NCI-H82 (cell line): ENCODE results near the gene IGHMBP2.
"Not testable (repeated sequence)": the region's sequence is repeated elsewhere in the genome, so short reads cannot be mapped to it uniquely, and the experiment has no call there.

ENCODE experiments used
- DNase-seq: peaks from one replicate; lab custom pipeline; 2025; lab: John Stamatoyannopoulos, UW

Gene IGHMBP2

DNA sequence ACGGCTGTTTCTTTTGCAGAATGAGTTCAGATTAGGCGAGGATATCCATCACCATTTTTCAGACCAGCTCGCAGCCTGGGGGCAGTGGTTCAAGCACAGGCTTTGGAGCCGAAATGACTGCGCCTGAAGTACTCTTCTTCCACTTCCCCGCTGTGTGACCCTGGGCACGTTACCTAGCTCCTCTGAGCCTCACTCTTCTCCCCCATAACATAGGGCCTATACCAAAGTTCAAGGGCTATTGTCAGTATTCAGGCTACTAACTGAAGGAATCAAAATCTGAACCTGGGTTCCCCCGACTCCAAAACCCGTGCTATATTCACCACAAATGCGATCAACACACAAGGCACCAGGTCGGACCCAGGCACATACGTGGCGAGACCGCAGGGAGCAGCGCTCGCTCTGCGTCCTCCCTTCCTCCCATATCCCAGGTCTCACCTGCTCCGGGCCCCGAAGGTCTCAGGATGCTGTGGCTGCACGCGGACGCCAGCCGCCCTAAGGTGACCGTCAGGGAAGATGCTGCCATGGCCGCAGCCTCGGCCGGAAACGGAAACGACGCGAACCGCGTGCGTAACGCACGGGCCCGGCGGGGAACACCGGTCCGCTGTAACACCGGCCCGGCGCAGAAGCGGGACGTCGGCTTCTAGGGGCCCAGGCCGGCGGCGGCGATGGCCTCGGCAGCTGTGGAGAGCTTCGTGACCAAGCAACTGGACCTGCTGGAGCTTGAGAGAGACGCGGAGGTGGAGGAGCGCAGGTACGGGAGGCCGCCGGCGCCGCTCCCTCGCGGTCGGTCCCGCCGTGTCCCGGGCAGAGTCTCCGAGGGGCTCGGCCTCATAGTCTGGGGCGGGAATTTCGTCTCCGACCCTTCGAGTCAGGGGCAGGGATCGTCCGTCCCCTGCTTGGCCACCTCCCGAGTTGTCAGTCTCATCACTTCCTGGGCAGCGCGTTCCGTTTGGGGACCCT is at the start of gene IGHMBP2, which contains the start of gene MRPL21:
IGHMBP2 (plus strand) TSS at position 604 of the 960 bp plus-strand sequence; CDS start at position 666, 62 bp downstream.
MRPL21 (minus strand) TSS at position 545 of the 960 bp plus-strand sequence; CDS start at position 523, 22 bp downstream.
- DNase-seq: peak; percentile 80

DNA sequence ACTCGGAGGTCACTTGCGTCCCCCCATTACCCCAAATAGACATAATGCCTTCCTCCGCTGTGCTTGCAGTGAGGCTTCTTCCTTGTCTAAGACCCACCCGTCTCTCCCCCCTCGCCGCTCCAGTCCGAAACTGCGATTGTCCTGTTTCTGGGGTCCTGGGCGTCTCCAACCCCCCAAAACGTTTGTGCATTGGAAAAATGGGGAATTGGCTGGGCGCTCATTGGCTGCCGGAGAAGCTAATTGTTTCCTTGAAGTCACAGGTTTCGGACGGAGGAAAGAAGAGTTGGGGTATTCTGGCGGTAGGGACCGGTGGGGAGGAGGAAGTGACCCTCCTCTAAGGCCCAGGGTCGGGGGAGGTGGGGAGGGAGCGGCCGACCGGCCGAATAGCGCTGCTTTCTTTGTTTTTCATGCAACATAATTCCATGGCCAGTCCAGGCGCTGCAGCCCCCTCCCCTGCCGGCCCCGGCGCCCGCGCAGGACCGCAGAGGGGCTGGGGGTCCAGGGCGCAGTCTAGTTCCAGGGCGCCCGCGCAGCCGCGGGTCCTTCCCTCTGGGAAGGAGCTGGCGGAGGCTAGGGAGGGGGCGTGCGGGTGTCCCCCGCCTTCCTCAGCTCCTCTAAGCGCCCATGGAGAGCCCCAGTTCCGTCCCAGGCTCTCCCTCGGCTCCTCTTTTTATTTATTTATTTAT is 49.3 kb upstream of the IGHMBP2 start:
- DNase-seq: no peak

GRCh38 chr11:68855205-68855981 is 48.3 kb upstream of the IGHMBP2 start:
- no peak for DNase-seq

DNA sequence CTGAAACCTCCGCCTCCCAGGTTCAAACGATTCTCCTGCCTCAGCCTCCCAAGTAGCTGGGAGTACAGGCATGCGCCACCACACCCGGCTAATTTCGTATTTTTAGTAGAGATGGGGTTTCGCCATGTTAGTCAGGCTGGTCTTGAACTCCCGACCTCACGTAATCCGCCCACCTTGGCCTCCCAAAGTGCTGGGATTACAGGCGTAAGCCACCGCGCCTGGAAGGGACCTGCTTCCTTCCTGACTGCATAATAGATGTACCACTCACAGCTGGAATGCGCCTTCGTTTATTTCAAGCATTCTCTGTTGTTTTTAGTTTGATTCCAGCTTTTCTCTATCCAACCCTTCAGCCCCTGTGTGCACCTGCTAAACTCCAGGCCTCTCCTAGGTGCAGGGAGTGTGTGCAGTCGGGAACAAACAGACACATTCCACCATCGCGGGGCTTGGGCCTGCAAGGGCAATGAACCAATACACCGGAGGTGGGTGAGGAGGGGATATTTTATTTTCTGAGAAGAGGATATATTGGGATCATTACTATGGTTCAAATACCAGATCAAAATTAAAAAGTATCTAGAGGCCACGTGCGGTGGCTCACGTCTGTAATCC is 47.2 kb upstream of the IGHMBP2 start:
- DNase-seq: not testable (repeated sequence)

- DNase-seq: no peak
Observed at GRCh38 chr11:68857037-68857586, 46.6 kb upstream of the IGHMBP2 start.

GRCh38 chr11:68859123-68859522 is 44.6 kb upstream of the IGHMBP2 start:
- no peak for DNase-seq

DNA sequence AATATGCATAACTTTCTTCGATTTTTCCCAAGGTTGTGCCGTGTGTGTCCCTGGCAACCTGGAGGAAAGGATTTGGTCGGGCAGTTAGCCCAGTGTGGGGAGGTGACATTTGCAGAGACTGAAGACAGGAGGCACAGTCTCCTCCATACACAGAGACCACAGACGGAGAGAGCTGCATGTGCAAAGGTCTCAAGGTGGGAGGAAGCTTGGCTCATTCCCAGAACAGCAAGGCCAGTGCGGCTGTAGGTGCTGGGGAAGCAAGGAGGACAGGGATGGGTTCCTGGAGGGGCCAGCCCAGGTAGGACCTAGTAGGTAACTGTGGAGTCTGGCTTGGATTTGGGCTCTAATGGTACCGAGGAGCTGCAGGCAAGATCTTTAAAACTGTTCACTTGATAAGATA is 41.3 kb upstream of the IGHMBP2 start:
- no peak for DNase-seq

DNA sequence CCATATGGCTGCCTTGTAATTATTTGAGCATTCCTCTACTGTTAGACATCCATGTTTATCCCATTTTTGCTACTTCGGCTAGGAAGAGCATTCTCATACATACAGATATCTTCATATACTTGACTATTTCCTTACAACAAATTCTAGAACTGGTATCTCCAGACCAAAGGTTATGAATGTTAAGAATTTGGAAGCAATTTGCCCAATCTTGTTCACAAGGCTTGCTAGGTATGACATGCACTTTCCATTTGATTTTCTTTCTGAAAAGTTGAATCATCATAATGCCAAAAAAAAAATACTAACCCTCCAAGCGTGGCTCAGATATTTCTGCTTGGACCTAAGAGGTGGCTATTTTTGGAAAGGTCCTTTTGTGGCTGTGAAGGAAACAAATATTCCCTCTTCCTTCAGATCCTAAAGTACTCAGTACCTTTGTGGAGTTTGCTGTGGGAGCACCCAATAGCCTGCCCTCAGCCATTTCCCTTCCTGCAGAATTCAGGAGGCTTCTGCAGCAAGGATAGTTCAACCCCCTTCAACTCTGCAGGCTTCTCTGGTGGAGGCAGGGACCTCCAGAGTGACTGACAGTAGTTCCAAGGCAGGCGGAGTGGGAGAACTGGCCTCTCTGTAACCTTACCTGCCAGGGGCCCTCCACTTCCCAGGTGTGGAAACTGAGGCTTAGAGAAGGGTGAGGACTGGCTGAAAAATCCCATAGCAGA is 40.0 kb upstream of the IGHMBP2 start:
- DNase-seq: no peak

DNA sequence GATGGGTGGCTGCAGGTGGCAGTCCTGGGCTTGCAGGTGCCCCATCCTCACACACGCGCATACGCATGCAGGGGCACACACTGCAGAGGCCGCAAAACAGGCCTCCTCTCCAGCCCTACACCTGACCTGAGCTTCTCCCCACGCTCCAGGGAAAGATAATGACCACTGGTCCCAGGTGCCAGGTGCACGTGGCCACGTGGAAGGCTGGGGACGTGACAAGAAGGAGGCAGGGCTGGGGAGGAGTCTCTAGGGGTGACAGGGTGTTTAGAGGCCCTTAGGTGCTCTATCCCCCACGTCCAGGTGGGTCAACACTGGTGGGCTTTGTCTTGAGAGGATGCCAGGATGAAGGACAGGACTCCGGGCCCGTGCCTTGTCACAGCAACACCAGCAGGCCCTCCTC is 38.5 kb upstream of the IGHMBP2 start:
- no peak for DNase-seq

- DNase-seq: no peak
Observed at GRCh38 chr11:68867066-68867465, 36.6 kb upstream of the IGHMBP2 start.

- DNase-seq: no peak
Observed at GRCh38 chr11:68868221-68868835, 35.4 kb upstream of the IGHMBP2 start.

DNA sequence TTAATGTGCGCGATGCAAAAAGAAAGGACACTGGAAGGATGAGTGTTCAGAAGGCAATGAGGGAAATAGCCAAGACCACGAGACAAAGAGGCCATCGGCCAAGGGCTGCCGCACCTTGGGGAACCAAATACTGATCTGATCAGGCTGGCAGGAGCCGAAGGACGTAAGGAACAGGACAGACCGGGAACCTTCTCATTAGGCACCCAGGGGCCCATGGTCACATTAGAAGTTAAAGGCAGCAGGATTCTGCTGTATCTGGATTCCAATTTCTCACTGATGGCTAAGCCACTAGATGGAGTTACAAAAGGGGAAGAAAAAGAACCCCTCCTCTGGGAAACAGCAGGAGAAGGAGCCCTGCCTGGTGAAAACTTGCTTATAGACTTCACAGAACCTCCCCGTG is 33.2 kb upstream of the IGHMBP2 start:
- DNase-seq: no peak

GRCh38 chr11:68872216-68873003 is 31.3 kb upstream of the IGHMBP2 start:
- DNase-seq: no peak

DNA sequence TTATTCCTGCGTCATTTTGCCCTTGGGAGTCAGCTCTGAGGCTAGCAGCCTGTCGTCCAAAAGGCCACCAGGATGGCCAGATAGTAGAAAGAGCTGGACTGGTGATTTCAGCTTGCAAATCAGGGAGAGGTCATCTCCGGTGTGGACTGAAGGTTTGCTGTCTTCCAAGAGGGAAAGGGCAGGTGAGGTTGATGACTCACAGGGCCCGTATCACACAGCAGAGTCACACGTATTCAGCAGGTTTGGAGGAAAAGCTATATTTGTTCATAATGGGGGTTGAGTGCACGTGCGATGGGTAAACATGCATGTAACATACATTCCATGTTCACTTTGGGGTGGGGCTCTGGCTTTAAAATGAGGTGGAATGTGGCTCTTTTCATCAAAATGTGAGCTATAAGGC is 25.7 kb upstream of the IGHMBP2 start:
- DNase-seq: no peak

- DNase-seq: no peak
Observed at GRCh38 chr11:68880851-68881250, 22.8 kb upstream of the IGHMBP2 start.

GRCh38 chr11:68881320-68881719 is 22.4 kb upstream of the IGHMBP2 start:
- no peak for DNase-seq

GRCh38 chr11:68882391-68882790 is 21.3 kb upstream of the IGHMBP2 start:
- DNase-seq: no peak

GRCh38 chr11:68884827-68885226 is 18.9 kb upstream of the IGHMBP2 start:
- DNase-seq: not testable (repeated sequence)

DNA sequence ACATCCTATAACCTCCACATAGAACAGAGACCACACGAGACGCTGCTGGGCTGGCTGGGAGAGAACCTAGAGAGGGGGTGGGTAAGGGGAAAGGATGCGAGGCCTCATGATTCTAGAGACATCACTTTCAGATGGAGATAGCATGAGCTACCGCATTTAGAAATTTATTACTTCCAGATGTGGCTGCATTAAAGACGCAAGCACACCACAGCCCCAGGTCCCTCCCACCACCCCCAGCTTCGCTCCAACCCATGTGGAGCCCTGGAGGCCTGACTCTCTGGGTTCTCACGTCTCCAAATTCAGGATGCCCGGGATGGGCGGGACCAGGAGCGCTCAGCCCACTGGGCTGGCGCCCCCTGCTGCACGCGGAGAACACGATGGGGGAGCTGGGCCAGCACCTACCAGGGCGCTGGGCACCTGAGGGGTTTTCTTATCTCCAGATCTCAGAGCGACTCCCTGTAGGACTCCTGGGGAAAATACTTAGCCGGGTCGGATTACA is 13.7 kb upstream of the IGHMBP2 start:
- peak; percentile 10 for DNase-seq
